ENCODE results near the gene RAPGEF4. TPM values are rescaled to one million over a fixed set of nuclear protein-coding genes. Genes with fewer than 3 reads are reported as not detected.

RAPGEF4 gene
- total RNA-seq, 1 donor = 0.36 TPM

- H3K36me3 ChIP-seq (ENCODE audit: insufficient read depth, low read length) = no peaks in the 10 kb centered on the region
- H4K20me1 ChIP-seq (ENCODE audit: insufficient read depth, low read length) = no peaks in the 10 kb centered on the region
- peaks cover 3% of the 10 kb centered on the region for H3K27me3 ChIP-seq (ENCODE audit: insufficient read depth, low read length)
- H3K4me1 ChIP-seq (ENCODE audit: insufficient read depth, low read length) = peaks cover 4% of the 10 kb centered on the region
- H3K4me3 ChIP-seq (ENCODE audit: insufficient read depth, low read length) = no peak overlapping the region
- no peak overlapping the region for H3K27ac ChIP-seq (ENCODE audit: low read depth, low read length)
- no peaks in the 10 kb centered on the region for H3K9me3 ChIP-seq (ENCODE audit: low read depth, low read length)
- no peak for DNase-seq (ENCODE audit: insufficient read length, low spot score, missing footprints)
- TF ChIP-seq CTCF (IDR thresholded peaks at IDR 0.05; ENCODE audit: extremely low read depth, low read depth, low read length) = no peak
- H3K4me2 ChIP-seq (ENCODE audit: insufficient read depth, low read length) = no peak overlapping the region
- H2AFZ ChIP-seq (ENCODE audit: low read length) = no peak overlapping the region
- no peaks in the 10 kb centered on the region for H3K79me2 ChIP-seq (ENCODE audit: insufficient read depth, low read length)
Observed at GRCh38 chr2:172855588-172855987, 119.9 kb downstream of the RAPGEF4 start.

GRCh38 chr2:172856606-172857005 lies 121.0 kb downstream of the RAPGEF4 start:
- Histone ChIP-seq H4K20me1 (ENCODE audit: insufficient read depth, low read length) (no peaks in the 10 kb centered on the region), H3K27me3 (ENCODE audit: insufficient read depth, low read length) (peaks cover 8% of the 10 kb centered on the region), H3K9me3 (ENCODE audit: low read depth, low read length) (no peaks in the 10 kb centered on the region), H3K4me3 (ENCODE audit: insufficient read depth, low read length) (no peak overlapping the region), H2AFZ (ENCODE audit: low read length) (no peak overlapping the region), H3K4me1 (ENCODE audit: insufficient read depth, low read length) (peaks cover 4% of the 10 kb centered on the region), H3K4me2 (ENCODE audit: insufficient read depth, low read length) (no peak overlapping the region), H3K79me2 (ENCODE audit: insufficient read depth, low read length) (no peaks in the 10 kb centered on the region), H3K36me3 (ENCODE audit: insufficient read depth, low read length) (no peaks in the 10 kb centered on the region), H3K27ac (ENCODE audit: low read depth, low read length) (no peak overlapping the region)
- no peak for TF ChIP-seq CTCF (IDR thresholded peaks at IDR 0.05; ENCODE audit: extremely low read depth, low read depth, low read length)
- DNase-seq (ENCODE audit: insufficient read length, low spot score, missing footprints) = no peak

GRCh38 chr2:172858473-172858745 lies 122.8 kb downstream of the RAPGEF4 start:
- no peaks in the 10 kb centered on the region for H3K36me3 ChIP-seq (ENCODE audit: insufficient read depth, low read length)
- no peak overlapping the region for H2AFZ ChIP-seq (ENCODE audit: low read length)
- no peak for TF ChIP-seq CTCF (IDR thresholded peaks at IDR 0.05; ENCODE audit: extremely low read depth, low read depth, low read length)
- no peaks in the 10 kb centered on the region for H3K9me3 ChIP-seq (ENCODE audit: low read depth, low read length)
- H3K79me2 ChIP-seq (ENCODE audit: insufficient read depth, low read length) = no peaks in the 10 kb centered on the region
- peaks cover 4% of the 10 kb centered on the region for H3K4me1 ChIP-seq (ENCODE audit: insufficient read depth, low read length)
- DNase-seq (ENCODE audit: insufficient read length, low spot score, missing footprints) = no peak
- no peak overlapping the region for H3K27ac ChIP-seq (ENCODE audit: low read depth, low read length)
- no peak overlapping the region for H3K4me3 ChIP-seq (ENCODE audit: insufficient read depth, low read length)
- H3K27me3 ChIP-seq (ENCODE audit: insufficient read depth, low read length) = peaks cover 8% of the 10 kb centered on the region
- H4K20me1 ChIP-seq (ENCODE audit: insufficient read depth, low read length) = no peaks in the 10 kb centered on the region
- no peak overlapping the region for H3K4me2 ChIP-seq (ENCODE audit: insufficient read depth, low read length)

GRCh38 chr2:172859581-172860335 lies 124.1 kb downstream of the RAPGEF4 start:
- H3K27me3 ChIP-seq (ENCODE audit: insufficient read depth, low read length) = peaks cover 8% of the 10 kb centered on the region
- H3K4me1 ChIP-seq (ENCODE audit: insufficient read depth, low read length) = peaks cover 4% of the 10 kb centered on the region
- H2AFZ ChIP-seq (ENCODE audit: low read length) = peak overlapping the region; percentile 66
- no peaks in the 10 kb centered on the region for H3K36me3 ChIP-seq (ENCODE audit: insufficient read depth, low read length)
- H3K4me3 ChIP-seq (ENCODE audit: insufficient read depth, low read length) = peak overlapping the region; percentile 47
- no peaks in the 10 kb centered on the region for H3K79me2 ChIP-seq (ENCODE audit: insufficient read depth, low read length)
- H4K20me1 ChIP-seq (ENCODE audit: insufficient read depth, low read length) = no peaks in the 10 kb centered on the region
- no peak for DNase-seq (ENCODE audit: insufficient read length, low spot score, missing footprints)
- H3K4me2 ChIP-seq (ENCODE audit: insufficient read depth, low read length) = peak overlapping the region; percentile 71
- no peaks in the 10 kb centered on the region for H3K9me3 ChIP-seq (ENCODE audit: low read depth, low read length)
- no peak for TF ChIP-seq CTCF (IDR thresholded peaks at IDR 0.05; ENCODE audit: extremely low read depth, low read depth, low read length)
- no peak overlapping the region for H3K27ac ChIP-seq (ENCODE audit: low read depth, low read length)
